Immature natural killer cell (primary cell): Measurements from ENCODE around the gene CPA4. TPM values are rescaled to one million over a fixed set of nuclear protein-coding genes. Genes with fewer than 3 reads are reported as not detected.

Experiments
- DNase-seq, 3 donors: peaks; one replicate each; pipeline ENCODE4 v3.0.0; 2022; ENCODE audit warnings: mixed read lengths in 1 of 3
- H3K27ac Mint-ChIP-seq, 6 donors: one replicate each; pipeline ENCODE4 v1.8.0; 2020; ENCODE audit warnings: mixed read lengths in 6 of 6, mild to moderate bottlenecking in 5 of 6, inconsistent platforms in 4 of 6, moderate library complexity in 3 of 6
- H3K27me3 Mint-ChIP-seq, 3 donors: one replicate each; pipeline ENCODE4 v1.8.0; 2020 to 2021; ENCODE audit warnings: low read depth in 3 of 3, mild to moderate bottlenecking in 3 of 3, mixed read lengths in 3 of 3, moderate library complexity in 3 of 3, inconsistent platforms in 1 of 3
- H3K36me3 Mint-ChIP-seq, 3 donors: one replicate each; pipeline ENCODE4 v1.8.0; 2020; ENCODE audit warnings: mixed read lengths in 3 of 3, inconsistent platforms in 2 of 3, mild to moderate bottlenecking in 2 of 3
- H3K4me1 Mint-ChIP-seq, 2 donors: one replicate each; pipeline ENCODE4 v1.8.0; 2020; ENCODE audit warnings: inconsistent platforms in 2 of 2, mild to moderate bottlenecking in 2 of 2, mixed read lengths in 2 of 2, moderate library complexity in 1 of 2
- H3K4me3 Mint-ChIP-seq, 5 donors: one replicate each; pipeline ENCODE4 v1.8.0; 2020; ENCODE audit warnings: mild to moderate bottlenecking in 5 of 5, mixed read lengths in 5 of 5, inconsistent platforms in 3 of 5, moderate library complexity in 3 of 5
- H3K9me3 Mint-ChIP-seq, 6 donors: one replicate each; pipeline ENCODE4 v1.8.0; 2020; ENCODE audit warnings: mild to moderate bottlenecking in 6 of 6, mixed read lengths in 6 of 6, inconsistent platforms in 4 of 6, moderate library complexity in 3 of 6
- polyA plus RNA-seq, 3 donors: library from polyadenylated mRNA; unstranded; fragments of 300-500 nt; fragmentation: Illumina TruSeq; gene quantifications; one replicate each; pipeline ENCODE4 v1.2.3, GENCODE V29; 2021

The CPA4 gene
- polyA plus RNA-seq, 3 donors from 2014 or later: not detected

GRCh38 chr7:130350945-130351790 is 58.2 kb downstream of the CPA4 start:
- H3K4me3 Mint-ChIP-seq: no peak overlapping the region
- DNase-seq: no peak
- H3K27me3 Mint-ChIP-seq: peaks cover 0 to 5% (median 3%) of the 10 kb centered on the region in 3 donors
- H3K27ac Mint-ChIP-seq: no peak overlapping the region
- no peaks in the 10 kb centered on the region for H3K4me1 Mint-ChIP-seq
- H3K36me3 Mint-ChIP-seq: no peaks in the 10 kb centered on the region
- H3K9me3 Mint-ChIP-seq: no peaks in the 10 kb centered on the region

DNA sequence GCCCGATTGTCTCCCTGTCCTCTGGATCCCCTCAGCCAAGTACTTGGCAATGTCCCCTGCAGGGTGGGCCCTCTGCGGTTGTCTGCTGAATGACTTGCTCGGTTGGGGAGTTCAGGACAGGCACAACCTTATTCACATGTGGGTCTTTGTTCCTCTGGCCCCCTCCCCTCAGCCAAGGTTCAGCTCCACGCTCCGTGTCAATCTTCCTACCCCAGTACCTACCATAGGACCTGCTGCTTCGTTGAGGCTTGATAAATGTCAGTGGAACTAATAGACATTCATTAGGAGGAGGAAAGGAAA is 58.8 kb downstream of the CPA4 start:
- DNase-seq: no peak
- Mint-ChIP-seq H3K4me1 (no peaks in the 10 kb centered on the region), H3K9me3 (no peaks in the 10 kb centered on the region), H3K4me3 (no peak overlapping the region), H3K27me3 (peaks cover 0 to 5% (median 3%) of the 10 kb centered on the region in 3 donors), H3K27ac (peak overlapping the region in 1 of 6 donors; percentile 50), H3K36me3 (no peaks in the 10 kb centered on the region)

DNA sequence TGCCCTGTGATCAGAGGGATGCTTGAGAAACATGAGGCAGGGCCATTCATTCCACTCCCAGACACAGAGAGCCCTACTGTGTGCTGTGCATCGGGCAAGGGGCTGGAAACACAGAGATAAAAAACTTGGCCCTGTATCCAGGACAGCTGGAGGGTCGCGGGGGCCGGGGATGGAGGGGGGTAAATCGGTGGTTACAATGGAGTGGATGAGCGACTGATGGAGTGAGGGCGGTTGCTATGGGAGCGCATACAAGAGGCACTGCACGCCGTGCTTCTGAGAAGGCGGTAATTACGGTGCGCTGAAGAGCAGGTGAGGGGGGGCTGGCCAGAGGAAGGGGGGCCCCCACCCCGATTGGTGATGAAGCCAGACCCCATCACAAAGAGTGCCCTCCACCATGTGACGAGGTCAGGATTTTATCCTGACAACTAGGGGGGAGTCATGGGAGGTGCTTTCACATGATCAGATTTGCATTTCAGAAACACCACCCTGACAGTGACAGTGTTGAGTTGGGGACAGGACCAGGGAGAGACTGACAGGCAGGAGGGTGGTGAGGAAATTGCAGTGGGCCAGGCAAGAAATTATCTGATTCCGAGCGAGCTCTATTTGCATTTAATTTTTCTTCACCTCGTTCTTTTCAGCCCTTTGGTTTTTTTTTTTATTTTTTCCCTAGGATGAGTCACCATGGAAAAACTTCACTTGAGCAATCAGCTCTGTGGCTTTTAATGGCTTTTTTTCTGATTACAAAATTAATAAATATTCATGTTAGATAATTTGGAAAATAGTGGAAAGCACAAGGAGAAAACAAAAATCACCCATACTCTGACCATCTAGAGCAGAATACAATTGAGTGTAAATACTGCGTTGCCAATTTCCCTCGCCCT is 59.5 kb downstream of the CPA4 start:
- Mint-ChIP-seq H3K9me3 (no peaks in the 10 kb centered on the region), H3K27me3 (peaks cover 0 to 5% (median 3%) of the 10 kb centered on the region in 3 donors), H3K4me1 (no peaks in the 10 kb centered on the region), H3K4me3 (no peak overlapping the region), H3K27ac (peak overlapping the region in 1 of 6 donors; percentile 50), H3K36me3 (no peaks in the 10 kb centered on the region)
- DNase-seq: no peak

DNA sequence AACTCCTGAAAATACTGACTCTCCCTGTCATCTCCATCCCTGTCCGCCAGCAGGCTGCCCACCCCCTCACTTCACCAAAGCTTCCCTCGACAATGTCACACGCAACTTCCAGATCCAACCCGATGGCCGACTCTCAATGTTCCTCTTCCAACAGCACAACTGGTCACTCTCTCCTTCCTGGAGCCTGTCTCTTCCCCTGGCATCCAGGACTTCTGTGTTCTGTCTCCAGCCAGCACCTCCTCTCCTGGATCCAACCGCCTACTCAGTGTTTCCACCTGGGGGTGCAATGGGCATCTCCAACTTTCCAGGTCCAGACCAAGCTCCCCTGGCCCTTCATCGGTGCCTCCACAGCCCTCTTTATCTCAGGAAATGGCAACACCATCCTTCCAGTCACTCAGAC is 60.2 kb downstream of the CPA4 start:
- Mint-ChIP-seq H3K27ac (no peak overlapping the region), H3K4me3 (no peak overlapping the region), H3K9me3 (no peaks in the 10 kb centered on the region), H3K4me1 (no peaks in the 10 kb centered on the region), H3K36me3 (no peaks in the 10 kb centered on the region), H3K27me3 (peaks cover 0 to 5% (median 3%) of the 10 kb centered on the region in 3 donors)
- no peak for DNase-seq

DNA sequence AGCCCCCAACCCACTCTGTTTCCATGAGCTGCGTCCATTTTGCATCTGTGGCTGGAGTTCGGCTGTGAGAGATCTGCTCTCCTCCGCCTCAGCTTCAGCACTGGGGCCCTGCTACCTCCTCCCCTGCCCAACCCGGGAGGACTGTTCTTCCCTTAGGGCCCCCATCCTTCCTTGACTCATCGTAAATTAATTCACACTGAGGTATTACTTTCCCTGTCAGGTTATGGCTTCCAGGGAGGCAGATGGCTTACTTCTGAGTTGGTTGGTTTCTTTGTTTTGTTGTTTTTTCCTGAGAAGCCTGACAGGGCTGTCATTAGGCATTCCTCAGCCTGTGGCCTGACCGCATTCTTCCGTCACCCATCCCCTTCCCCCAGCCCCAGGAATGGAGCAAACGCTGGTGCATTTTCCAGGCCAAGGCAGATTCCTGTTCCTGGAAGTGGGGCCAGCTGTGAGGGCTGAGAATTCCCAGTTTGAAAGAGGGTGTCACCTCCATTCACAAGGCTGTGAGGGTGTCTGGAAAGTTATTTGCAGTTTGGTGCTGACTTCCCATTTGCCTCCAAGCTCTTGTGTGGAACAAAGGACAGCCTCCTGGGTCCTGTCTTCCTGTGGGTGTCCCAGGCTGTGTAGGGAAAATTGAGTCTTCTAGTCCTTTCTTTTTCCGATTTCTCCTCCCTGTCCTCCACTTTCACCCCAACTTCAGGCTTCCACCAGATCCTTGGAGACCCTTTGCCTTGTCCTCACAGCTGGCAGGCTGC is 63.3 kb downstream of the CPA4 start:
- Mint-ChIP-seq H3K36me3 (peaks cover 0 to 4% (median 4%) of the 10 kb centered on the region in 3 donors), H3K4me3 (no peak overlapping the region), H3K27ac (no peak overlapping the region), H3K4me1 (no peaks in the 10 kb centered on the region), H3K9me3 (no peaks in the 10 kb centered on the region), H3K27me3 (peaks cover 0 to 5% (median 3%) of the 10 kb centered on the region in 3 donors)
- no peak for DNase-seq

- Mint-ChIP-seq H3K4me3 (no peak overlapping the region), H3K4me1 (no peaks in the 10 kb centered on the region), H3K9me3 (no peaks in the 10 kb centered on the region), H3K27me3 (peaks cover 1 to 3% (median 2%) of the 10 kb centered on the region in 3 donors), H3K27ac (no peak overlapping the region), H3K36me3 (peaks cover 0 to 4% (median 4%) of the 10 kb centered on the region in 3 donors)
- no peak for DNase-seq
Measured at GRCh38 chr7:130356876-130357611, 64.1 kb downstream of the CPA4 start.

GRCh38 chr7:130358471-130358870 is 65.5 kb downstream of the CPA4 start:
- Mint-ChIP-seq H3K4me3 (no peak overlapping the region), H3K27ac (no peak overlapping the region), H3K9me3 (no peaks in the 10 kb centered on the region), H3K27me3 (peaks cover 1 to 3% (median 2%) of the 10 kb centered on the region in 3 donors), H3K4me1 (no peaks in the 10 kb centered on the region), H3K36me3 (peaks cover 0 to 4% (median 4%) of the 10 kb centered on the region in 3 donors)
- DNase-seq: no peak

- peaks cover 0 to 4% (median 4%) of the 10 kb centered on the region in 3 donors for H3K36me3 Mint-ChIP-seq
Measured at GRCh38 chr7:130359276-130359857, 66.4 kb downstream of the CPA4 start.

GRCh38 chr7:130360518-130360917 is 67.6 kb downstream of the CPA4 start:
- Mint-ChIP-seq H3K4me3 (no peak overlapping the region), H3K36me3 (peaks cover 0 to 4% (median 4%) of the 10 kb centered on the region in 3 donors), H3K27me3 (peaks cover 0 to 2% (median 1%) of the 10 kb centered on the region in 3 donors), H3K27ac (no peak overlapping the region), H3K9me3 (no peaks in the 10 kb centered on the region), H3K4me1 (no peaks in the 10 kb centered on the region)
- no peak for DNase-seq

More at GRCh38 chr7:130359276-130359857, 66.4 kb downstream of the CPA4 start:
- no peak for DNase-seq
- Mint-ChIP-seq H3K4me1 (no peaks in the 10 kb centered on the region), H3K27ac (no peak overlapping the region), H3K9me3 (no peaks in the 10 kb centered on the region), H3K4me3 (no peak overlapping the region), H3K27me3 (peaks cover 1 to 2% (median 1%) of the 10 kb centered on the region in 3 donors)

- DNase-seq: no peak
- Mint-ChIP-seq H3K9me3 (no peaks in the 10 kb centered on the region), H3K4me1 (no peaks in the 10 kb centered on the region), H3K4me3 (no peak overlapping the region), H3K27me3 (peaks cover 0 to 4% (median 1%) of the 10 kb centered on the region in 3 donors), H3K36me3 (peaks cover 0 to 4% (median 4%) of the 10 kb centered on the region in 3 donors), H3K27ac (no peak overlapping the region)
Measured at GRCh38 chr7:130361681-130362080, 68.7 kb downstream of the CPA4 start.

DNA sequence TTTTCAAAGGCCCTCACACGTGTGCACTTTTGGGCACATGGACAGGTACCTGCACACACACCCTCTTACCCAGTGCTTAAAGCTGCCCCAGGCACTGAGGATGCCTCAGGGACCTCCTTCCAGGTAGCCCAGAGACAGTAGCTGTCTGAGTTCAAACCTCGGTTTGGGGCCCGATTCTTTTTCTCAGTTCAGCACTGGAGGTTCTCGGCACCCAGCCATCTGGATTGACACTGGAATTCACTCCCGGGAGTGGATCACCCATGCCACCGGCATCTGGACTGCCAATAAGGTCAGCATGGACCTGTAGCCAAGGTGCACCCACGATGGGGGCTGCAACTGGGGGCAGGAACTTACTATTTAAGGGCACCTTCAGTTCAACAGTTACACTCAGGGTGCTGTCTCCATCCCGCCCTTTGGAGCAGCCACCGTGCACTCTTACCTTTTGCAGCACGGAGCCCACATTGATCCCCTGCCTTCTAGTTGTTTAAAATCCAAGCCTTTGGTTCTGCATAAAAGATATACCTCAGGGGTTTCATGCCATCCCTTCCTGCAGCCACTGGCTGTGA is 69.4 kb downstream of the CPA4 start:
- Mint-ChIP-seq H3K27ac (no peak overlapping the region), H3K9me3 (no peaks in the 10 kb centered on the region), H3K36me3 (peaks cover 0 to 4% (median 4%) of the 10 kb centered on the region in 3 donors), H3K4me3 (no peak overlapping the region), H3K27me3 (peaks cover 0 to 4% (median 1%) of the 10 kb centered on the region in 3 donors), H3K4me1 (no peaks in the 10 kb centered on the region)
- no peak for DNase-seq

- no peak for DNase-seq
- Mint-ChIP-seq H3K36me3 (peaks cover 0 to 4% (median 4%) of the 10 kb centered on the region in 3 donors), H3K27me3 (peaks cover 0 to 4% (median 1%) of the 10 kb centered on the region in 3 donors), H3K4me3 (no peak overlapping the region), H3K9me3 (no peaks in the 10 kb centered on the region), H3K27ac (no peak overlapping the region), H3K4me1 (no peaks in the 10 kb centered on the region)
Measured at GRCh38 chr7:130363026-130363847, 70.3 kb downstream of the CPA4 start.
